Glutamatergic neuron (in vitro differentiated cells): ENCODE measurements around the gene POLG. TPM values are rescaled to one million over a fixed set of nuclear protein-coding genes. Genes with fewer than 3 reads are reported as not detected.
A peak's percentile ranks its signal among the peaks of the same experiment; 100 is the strongest.

ENCODE experiments used
- DNase-seq: peaks from one replicate; pipeline ENCODE4 v3.0.0; 2022
- H3K27ac Mint-ChIP-seq: one replicate; pipeline ENCODE4 v1.8.0; 2020; ENCODE audit warnings: mild to moderate bottlenecking, mixed read lengths, inconsistent platforms; ENCODE audit not compliant: unreplicated experiment
- H3K27me3 Mint-ChIP-seq: one replicate; pipeline ENCODE4 v1.8.0; 2020; ENCODE audit warnings: mild to moderate bottlenecking, moderate library complexity, mixed read lengths, inconsistent platforms; ENCODE audit not compliant: unreplicated experiment
- H3K36me3 Mint-ChIP-seq: one replicate; pipeline ENCODE4 v1.8.0; 2020; ENCODE audit warnings: mild to moderate bottlenecking, mixed read lengths, inconsistent platforms; ENCODE audit not compliant: unreplicated experiment
- H3K4me1 Mint-ChIP-seq: one replicate; pipeline ENCODE4 v1.8.0; 2020; ENCODE audit warnings: mild to moderate bottlenecking, low read depth, mixed read lengths, inconsistent platforms; ENCODE audit not compliant: unreplicated experiment
- H3K4me3 Mint-ChIP-seq: one replicate; pipeline ENCODE4 v1.8.0; 2020; ENCODE audit warnings: mild to moderate bottlenecking, mixed read lengths, inconsistent platforms; ENCODE audit not compliant: unreplicated experiment
- H3K9me3 Mint-ChIP-seq: one replicate; pipeline ENCODE4 v1.8.0; 2020; ENCODE audit warnings: mild to moderate bottlenecking, moderate library complexity, mixed read lengths, inconsistent platforms; ENCODE audit not compliant: unreplicated experiment
- CTCF ChIP-seq: fragments of 200-600 bp; sonication (generic); IDR thresholded peaks from one replicate; pipeline ENCODE4 v1.5.0; 2021; ENCODE audit not compliant: partially characterized antibody, unreplicated experiment
- total RNA-seq: library from RNA; stranded (reverse); fragmentation: NEBNext Ultra II Directional; extraction: Animal tissue kit (Norgen Biotek cat#: 25700); gene quantifications from one replicate; pipeline ENCODE4 v1.2.1, GENCODE V29; 2021; ENCODE audit not compliant: unreplicated experiment

Gene POLG
- total RNA-seq, 1 donor from 2014 or later, result 55.4 TPM

- no peak for DNase-seq
- Mint-ChIP-seq H3K9me3 (no peaks in the 10 kb centered on the region), H3K27ac (no peak overlapping the region), H3K4me3 (no peak overlapping the region), H3K36me3 (no peaks in the 10 kb centered on the region), H3K4me1 (no peaks in the 10 kb centered on the region), H3K27me3 (peaks cover 2% of the 10 kb centered on the region)
- TF ChIP-seq CTCF, result no peak
These were observed 6.8 kb upstream of the POLG start for GRCh38 chr15:89341316-89342005.

- Mint-ChIP-seq H3K4me3 (no peak overlapping the region), H3K9me3 (peaks cover under 1% of the 10 kb centered on the region), H3K4me1 (no peaks in the 10 kb centered on the region), H3K36me3 (no peaks in the 10 kb centered on the region), H3K27ac (no peak overlapping the region), H3K27me3 (peaks cover 6% of the 10 kb centered on the region)
- no peak for DNase-seq
- no peak for TF ChIP-seq CTCF
These were observed 5.9 kb upstream of the POLG start for GRCh38 chr15:89340573-89340972.

GRCh38 chr15:89338036-89338435 is 3.4 kb upstream of the POLG start:
- Mint-ChIP-seq H3K27ac (no peak overlapping the region), H3K9me3 (peaks cover 12% of the 10 kb centered on the region), H3K36me3 (no peaks in the 10 kb centered on the region), H3K4me1 (peaks cover 3% of the 10 kb centered on the region), H3K27me3 (peaks cover 15% of the 10 kb centered on the region), H3K4me3 (no peak overlapping the region)
- DNase-seq, result no peak
- no peak for TF ChIP-seq CTCF

- peak; percentile 44 for DNase-seq
- Mint-ChIP-seq H3K27ac (peak overlapping the region; percentile 91), H3K27me3 (peaks cover 20% of the 10 kb centered on the region), H3K36me3 (no peaks in the 10 kb centered on the region), H3K4me1 (peaks cover 14% of the 10 kb centered on the region), H3K9me3 (peaks cover 14% of the 10 kb centered on the region), H3K4me3 (peak overlapping the region; percentile 95)
- TF ChIP-seq CTCF, result no peak
These were observed 846 bp upstream of the POLG start for GRCh38 chr15:89335298-89336041.

GRCh38 chr15:89333959-89334509 is 590 bp downstream of the POLG start:
- Mint-ChIP-seq H3K4me3 (peak overlapping the region; percentile 75), H3K27ac (no peak overlapping the region), H3K27me3 (peaks cover 20% of the 10 kb centered on the region), H3K36me3 (no peaks in the 10 kb centered on the region), H3K9me3 (peaks cover 14% of the 10 kb centered on the region), H3K4me1 (peaks cover 15% of the 10 kb centered on the region)
- TF ChIP-seq CTCF, result no peak
- DNase-seq, result no peak
